Retinal pigment epithelial cell (primary cell): ENCODE measurements around the gene ASGR2.
"Not testable (repeated sequence)": the region's sequence is repeated elsewhere in the genome, so short reads cannot be mapped to it uniquely, and the experiment has no call there.

Source experiments
- DNase-seq: peaks from one replicate; pipeline ENCODE4 v3.0.0-alpha.2; 2010; ENCODE audit warnings: low read depth
- H3K4me3 ChIP-seq: 2 replicates; pipeline ENCODE4 v1.5.1; 2011; ENCODE audit warnings: mild to moderate bottlenecking, low read length, control low read depth, moderate library complexity
- TF ChIP-seq, protein P1 (sequence below): conservative IDR thresholded peaks from 2 replicates; pipeline ENCODE4 v1.5.1; 2011; ENCODE audit warnings: low read depth, low read length, control low read depth, inconsistent platforms

ASGR2 gene

DNA sequence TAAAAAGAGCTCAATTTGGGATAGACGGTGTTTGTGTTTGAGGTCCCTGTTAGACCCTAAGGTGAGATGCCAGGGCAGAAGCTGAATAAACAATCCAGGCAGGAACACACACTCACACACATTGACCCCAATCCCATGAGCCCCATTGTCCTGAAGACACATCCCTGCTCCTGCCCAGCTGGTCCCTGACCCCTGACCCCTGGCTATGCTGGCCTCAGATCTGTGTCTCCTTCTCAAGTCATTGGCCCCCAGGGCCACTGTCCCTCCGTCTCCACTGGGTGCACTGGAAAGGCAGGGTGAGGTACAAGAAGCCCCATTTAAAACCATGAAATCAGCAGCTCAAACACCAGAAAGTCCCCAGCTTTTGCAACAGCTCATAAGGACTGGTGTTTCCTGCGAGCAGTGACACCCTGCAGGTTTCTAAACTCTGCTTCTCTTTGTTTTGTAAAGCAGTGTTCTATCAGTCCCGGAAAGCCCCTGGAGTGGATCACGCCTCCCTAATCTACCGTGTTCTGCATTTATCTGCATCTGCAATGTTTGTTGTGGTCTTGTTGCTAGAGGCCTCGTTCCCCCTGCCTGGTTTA is 18.0 kb upstream of the ASGR2 start:
- TF ChIP-seq, protein P1, sequence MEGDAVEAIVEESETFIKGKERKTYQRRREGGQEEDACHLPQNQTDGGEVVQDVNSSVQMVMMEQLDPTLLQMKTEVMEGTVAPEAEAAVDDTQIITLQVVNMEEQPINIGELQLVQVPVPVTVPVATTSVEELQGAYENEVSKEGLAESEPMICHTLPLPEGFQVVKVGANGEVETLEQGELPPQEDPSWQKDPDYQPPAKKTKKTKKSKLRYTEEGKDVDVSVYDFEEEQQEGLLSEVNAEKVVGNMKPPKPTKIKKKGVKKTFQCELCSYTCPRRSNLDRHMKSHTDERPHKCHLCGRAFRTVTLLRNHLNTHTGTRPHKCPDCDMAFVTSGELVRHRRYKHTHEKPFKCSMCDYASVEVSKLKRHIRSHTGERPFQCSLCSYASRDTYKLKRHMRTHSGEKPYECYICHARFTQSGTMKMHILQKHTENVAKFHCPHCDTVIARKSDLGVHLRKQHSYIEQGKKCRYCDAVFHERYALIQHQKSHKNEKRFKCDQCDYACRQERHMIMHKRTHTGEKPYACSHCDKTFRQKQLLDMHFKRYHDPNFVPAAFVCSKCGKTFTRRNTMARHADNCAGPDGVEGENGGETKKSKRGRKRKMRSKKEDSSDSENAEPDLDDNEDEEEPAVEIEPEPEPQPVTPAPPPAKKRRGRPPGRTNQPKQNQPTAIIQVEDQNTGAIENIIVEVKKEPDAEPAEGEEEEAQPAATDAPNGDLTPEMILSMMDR: no peak
- no peak for DNase-seq
- no peak overlapping the region for H3K4me3 ChIP-seq

DNA sequence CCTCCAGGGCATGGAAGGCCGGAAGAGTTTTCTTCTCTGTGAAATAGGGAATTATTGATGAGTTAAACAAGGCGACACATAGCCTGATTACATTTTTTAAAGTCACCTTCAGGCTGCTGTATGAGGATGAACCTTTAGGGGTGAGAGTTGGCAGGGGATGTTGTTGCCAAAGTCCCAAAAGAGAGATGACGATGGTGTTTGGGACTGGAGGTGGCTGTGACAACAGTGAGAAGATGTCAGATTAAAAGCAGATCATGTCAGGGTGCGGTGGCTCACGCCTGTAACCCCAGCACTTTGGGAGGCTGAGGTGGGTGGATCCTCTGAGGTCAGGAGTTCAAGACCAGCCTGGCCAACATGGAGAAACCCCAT is 16.8 kb upstream of the ASGR2 start:
- no peak overlapping the region for H3K4me3 ChIP-seq
- TF ChIP-seq, protein P1: no peak
- no peak for DNase-seq

DNA sequence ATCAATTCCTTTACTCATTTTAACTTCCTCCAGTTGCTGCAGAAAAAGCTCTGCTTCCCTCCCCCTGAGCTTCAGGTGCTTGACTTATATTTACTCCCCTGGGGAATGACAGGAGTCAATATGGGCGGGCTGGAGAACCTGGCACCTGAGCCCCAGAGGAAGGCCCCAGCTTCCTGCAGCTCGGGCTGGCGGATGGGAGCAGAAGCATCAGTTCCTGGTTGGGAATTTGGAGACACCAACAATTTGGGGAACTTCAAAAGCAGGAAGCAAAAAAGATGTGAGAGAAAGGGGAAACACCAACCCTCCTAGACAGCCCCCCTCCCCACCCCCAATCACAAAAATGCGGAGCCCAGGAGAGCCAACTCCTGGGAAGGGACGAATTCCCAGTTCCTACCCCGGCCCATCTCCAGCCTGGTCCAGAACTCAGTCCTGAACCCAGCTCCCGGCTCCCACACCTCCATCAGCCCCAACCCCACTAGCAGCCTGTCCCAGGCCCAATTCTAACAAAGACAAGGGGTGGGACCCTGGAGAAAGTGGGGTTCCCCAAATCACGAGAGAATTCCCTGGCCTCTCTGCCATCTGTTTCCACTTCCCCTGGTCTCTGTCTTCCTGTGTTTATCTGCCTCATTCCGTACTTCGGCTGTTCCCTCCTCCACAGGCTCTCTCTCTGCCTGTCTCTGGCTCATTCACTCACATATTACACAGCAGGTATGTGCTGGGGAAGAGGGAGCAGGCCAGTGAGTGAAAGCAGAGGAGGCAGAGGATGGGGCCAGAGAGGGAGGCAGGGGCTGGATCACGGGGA is 16.2 kb upstream of the ASGR2 start:
- TF ChIP-seq, protein P1: no peak
- DNase-seq: no peak
- no peak overlapping the region for H3K4me3 ChIP-seq

DNA sequence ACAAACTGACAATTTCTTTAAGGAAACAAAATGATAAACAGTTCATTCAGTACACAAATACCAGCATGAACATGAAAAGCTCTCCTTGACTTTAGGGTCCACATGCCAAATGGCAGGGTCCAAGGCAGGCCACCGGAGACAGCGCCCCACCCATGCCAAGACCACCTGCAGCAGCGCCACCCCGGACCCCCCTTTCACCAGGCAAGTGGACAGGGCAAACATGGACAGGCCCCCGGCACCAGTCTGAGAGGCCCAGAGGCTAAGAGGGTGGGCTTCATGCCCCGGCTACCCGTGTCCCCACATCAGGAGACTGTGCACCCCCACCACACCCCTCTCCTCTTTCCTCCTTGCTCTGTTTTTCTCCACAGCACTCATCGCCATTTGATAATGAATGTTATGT is 14.7 kb upstream of the ASGR2 start:
- TF ChIP-seq, protein P1: no peak
- H3K4me3 ChIP-seq: no peak overlapping the region
- DNase-seq: no peak

DNA sequence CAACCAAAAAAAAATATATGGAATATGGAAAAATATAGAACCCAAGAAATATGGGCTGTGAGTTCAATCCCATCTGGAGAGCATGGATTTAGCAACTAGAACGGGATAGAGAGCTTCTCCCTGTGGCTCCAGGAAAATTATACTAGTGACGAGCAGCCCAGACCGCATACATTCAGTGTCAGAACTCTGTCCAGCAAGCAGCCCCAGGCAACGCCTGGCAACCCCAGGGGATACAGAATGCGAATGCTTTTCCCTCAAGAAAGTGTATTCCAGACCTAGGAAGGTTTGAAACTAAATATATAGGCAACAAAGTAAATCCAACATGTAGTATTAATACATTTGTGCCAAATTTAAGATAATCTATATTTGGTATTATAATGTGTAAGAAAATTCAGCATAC is 13.5 kb upstream of the ASGR2 start:
- TF ChIP-seq, protein P1: no peak
- no peak for DNase-seq
- no peak overlapping the region for H3K4me3 ChIP-seq

DNA sequence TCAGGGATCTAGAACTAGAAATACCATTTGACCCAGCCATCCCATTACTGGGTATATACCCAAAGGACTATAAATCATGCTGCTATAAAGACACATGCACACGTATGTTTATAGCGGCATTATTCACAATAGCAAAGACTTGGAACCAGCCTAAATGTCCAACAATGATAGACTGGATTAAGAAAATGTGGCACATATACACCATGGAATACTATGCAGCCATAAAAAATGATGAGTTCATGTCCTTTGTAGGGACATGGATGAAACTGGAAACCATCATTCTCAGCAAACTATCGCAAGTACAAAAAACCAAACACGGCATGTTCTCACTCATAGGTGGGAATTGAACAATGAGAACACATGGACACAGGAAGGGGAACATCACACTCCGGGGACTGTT is 12.9 kb upstream of the ASGR2 start:
- DNase-seq, H3K4me3 ChIP-seq: not testable (repeated sequence)

DNA sequence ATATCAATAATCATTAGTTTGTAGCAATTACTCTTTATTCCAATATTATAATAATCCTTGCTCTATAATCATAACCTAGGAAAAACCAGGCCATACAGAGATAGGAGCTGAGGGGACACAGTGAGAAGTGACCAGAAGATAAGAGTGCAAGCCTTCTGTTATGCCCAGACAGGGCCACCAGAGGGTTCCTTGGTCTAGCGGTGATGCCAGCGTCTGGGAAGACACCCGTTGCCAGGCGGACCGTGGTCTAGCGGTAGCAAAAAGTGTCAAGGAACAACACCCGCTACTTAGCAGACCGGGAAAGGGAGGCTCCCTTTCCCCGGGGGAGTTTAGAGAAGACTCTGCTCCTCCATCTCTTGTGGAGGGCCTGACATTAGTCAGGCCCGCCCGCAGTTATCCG is 11.8 kb upstream of the ASGR2 start:
- H3K4me3 ChIP-seq, DNase-seq: not testable (repeated sequence)

DNA sequence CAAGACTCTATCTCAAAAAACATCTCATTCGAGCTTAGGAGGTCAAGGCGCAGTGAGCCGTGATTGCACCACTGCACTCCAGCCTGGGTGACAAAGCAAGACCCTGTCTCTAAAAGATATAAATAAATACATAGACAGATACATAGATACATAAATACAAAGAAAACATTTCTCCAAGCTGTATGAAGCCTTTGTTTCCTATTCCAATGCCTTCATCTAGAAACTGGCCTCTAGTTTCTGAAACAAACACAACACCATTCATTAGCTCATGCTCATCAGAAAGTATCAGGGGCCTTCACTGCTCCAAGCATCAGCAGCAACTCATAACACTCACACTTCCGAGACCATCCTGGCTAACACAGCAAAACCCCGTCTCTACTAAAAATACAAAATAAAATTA is 10.3 kb upstream of the ASGR2 start:
- no peak for DNase-seq
- no peak overlapping the region for H3K4me3 ChIP-seq
- TF ChIP-seq, protein P1: no peak
